Mesenchymal stem cell (in vitro differentiated cells and primary cell): ENCODE measurements around the gene ORAI3.

Source experiments
- DNase-seq: peaks from one replicate; pipeline ENCODE4 v3.0.0-alpha.2; 2013
- H2AFZ ChIP-seq: one replicate; pipeline ENCODE4 v1.6.1; 2013; ENCODE audit warnings: low read depth, mild to moderate bottlenecking, control low read depth, inconsistent platforms, low read length, moderate library complexity
- H2AK5ac ChIP-seq: 2 replicates; pipeline ENCODE4 v1.6.1; 2013; ENCODE audit warnings: low read length, moderate library complexity, mild to moderate bottlenecking, inconsistent platforms; ENCODE audit not compliant: severe bottlenecking
- H2BK120ac ChIP-seq: one replicate; pipeline ENCODE4 v1.6.1; 2013; ENCODE audit warnings: low read depth, mild to moderate bottlenecking, inconsistent platforms, low read length, moderate library complexity
- H2BK12ac ChIP-seq, 2 experiments: one replicate each; pipeline ENCODE4 v1.6.1; 2013; ENCODE audit warnings: inconsistent platforms in 2 of 2, low read length in 2 of 2, mild to moderate bottlenecking in 2 of 2, moderate library complexity in 2 of 2, control low read depth in 1 of 2
- H2BK15ac ChIP-seq: one replicate; pipeline ENCODE4 v1.6.1; 2013; ENCODE audit warnings: mild to moderate bottlenecking, low read depth, inconsistent platforms; ENCODE audit not compliant: poor library complexity, severe bottlenecking
- H2BK5ac ChIP-seq: 2 replicates; pipeline ENCODE4 v1.6.1; 2013; ENCODE audit warnings: low read depth, mild to moderate bottlenecking, low read length, control low read depth, inconsistent platforms; ENCODE audit not compliant: poor library complexity, severe bottlenecking
- H3K14ac ChIP-seq, 2 experiments: one replicate each; pipeline ENCODE4 v1.6.1; 2013; ENCODE audit warnings: inconsistent platforms in 2 of 2, low read length in 2 of 2, control low read depth in 1 of 2, mild to moderate bottlenecking in 1 of 2, moderate library complexity in 1 of 2
- H3K18ac ChIP-seq, 2 experiments: one replicate each; pipeline ENCODE4 v1.6.1; 2013; ENCODE audit warnings: inconsistent platforms in 2 of 2, low read length in 2 of 2, control low read depth in 1 of 2, low read depth in 1 of 2, mild to moderate bottlenecking in 1 of 2
- H3K23ac ChIP-seq, 2 experiments: one replicate each; pipeline ENCODE4 v1.6.1; 2013; ENCODE audit warnings: inconsistent platforms in 2 of 2, low read length in 2 of 2, mild to moderate bottlenecking in 2 of 2, moderate library complexity in 2 of 2, control low read depth in 1 of 2
- H3K27ac ChIP-seq: 2 replicates; pipeline ENCODE4 v1.5.1; 2013; ENCODE audit warnings: mild to moderate bottlenecking, moderate library complexity, low read length, control low read depth, inconsistent platforms; ENCODE audit not compliant: poor library complexity, severe bottlenecking
- H3K27me3 ChIP-seq, 2 experiments: 2 replicates each; pipeline versions ENCODE4 v1.6.1 to v1.7.0; 2013; ENCODE audit warnings: low read length in 2 of 2, mild to moderate bottlenecking in 2 of 2, moderate library complexity in 2 of 2, control low read depth in 1 of 2, inconsistent platforms in 1 of 2; ENCODE audit not compliant: control insufficient read depth in 1 of 2, insufficient read depth in 1 of 2
- H3K36me3 ChIP-seq, 2 experiments: 2 replicates each; pipeline versions ENCODE4 v1.6.1 to v1.7.0; 2013; ENCODE audit warnings: low read length in 2 of 2, control low read depth in 1 of 2, inconsistent platforms in 1 of 2, low read depth in 1 of 2, mild to moderate bottlenecking in 1 of 2; ENCODE audit not compliant: insufficient read depth in 2 of 2, control insufficient read depth in 1 of 2
- H3K4ac ChIP-seq, 2 experiments: one replicate each; pipeline ENCODE4 v1.6.1; 2013; ENCODE audit warnings: inconsistent platforms in 2 of 2, low read length in 2 of 2, mild to moderate bottlenecking in 2 of 2, moderate library complexity in 2 of 2, control low read depth in 1 of 2, low read depth in 1 of 2
- H3K4me1 ChIP-seq: 2 replicates; pipeline ENCODE4 v1.6.1; 2013; ENCODE audit warnings: low read depth, low read length, control low read depth; ENCODE audit not compliant: control insufficient read depth, insufficient read depth
- H3K4me2 ChIP-seq: 2 replicates; pipeline ENCODE4 v1.6.1; 2013; ENCODE audit warnings: low read length, mild to moderate bottlenecking, inconsistent platforms; ENCODE audit not compliant: poor library complexity, severe bottlenecking
- H3K4me3 ChIP-seq, 2 experiments: 2 replicates each; pipeline versions ENCODE4 v1.5.1 to v1.7.0; 2013; ENCODE audit warnings: low read length in 2 of 2, mild to moderate bottlenecking in 2 of 2, control low read depth in 1 of 2, low read depth in 1 of 2; ENCODE audit not compliant: insufficient read depth in 1 of 2
- H3K79me1 ChIP-seq: replicated peaks from 2 replicates; pipeline ENCODE4 v1.6.1; 2013; ENCODE audit warnings: mild to moderate bottlenecking, control low read depth, low read length, inconsistent platforms; ENCODE audit not compliant: poor library complexity, severe bottlenecking
- H3K9ac ChIP-seq: 2 replicates; pipeline ENCODE4 v1.7.0; 2013; ENCODE audit warnings: mild to moderate bottlenecking, low read length, moderate library complexity
- H3K9me3 ChIP-seq: 2 replicates; pipeline ENCODE4 v1.7.0; 2013; ENCODE audit warnings: mild to moderate bottlenecking, low read length; ENCODE audit not compliant: control insufficient read depth
- H4K8ac ChIP-seq: one replicate; pipeline ENCODE4 v1.6.1; 2013; ENCODE audit warnings: inconsistent platforms, mild to moderate bottlenecking, low read length, moderate library complexity
- H4K91ac ChIP-seq: one replicate; pipeline ENCODE4 v1.6.1; 2013; ENCODE audit warnings: mild to moderate bottlenecking, low read length, inconsistent platforms
- WGBS: methylation state at CpG from one replicate; pipeline ENCODE4 v1.1.7; 2013; ENCODE audit warnings: mixed read lengths; 5-methylcytosine and 5-hydroxymethylcytosine counted together

The ORAI3 gene

DNA sequence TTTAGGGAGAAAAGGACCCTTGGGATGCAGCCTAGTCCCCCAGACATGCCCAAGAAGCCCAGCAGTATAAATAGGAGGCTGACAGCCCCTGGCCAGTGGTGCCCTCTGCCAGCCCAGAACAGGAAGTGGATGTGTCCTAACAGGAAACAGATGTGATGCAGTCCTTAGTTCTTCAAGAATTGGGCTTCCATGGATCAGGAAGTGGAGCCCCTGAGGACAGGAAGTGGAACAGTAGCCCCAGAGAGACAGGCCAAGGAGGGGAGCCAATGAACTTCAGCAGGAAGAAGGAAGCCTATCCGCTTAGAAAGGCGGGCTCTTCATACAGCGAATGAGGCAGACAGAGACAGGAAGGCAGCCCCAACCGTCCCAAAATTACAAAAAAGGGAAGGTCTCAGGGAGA lies 45.3 kb upstream of the ORAI3 start:
- Histone ChIP-seq H2BK12ac (no peak overlapping the region), H4K91ac (peak overlapping the region; percentile 28), H3K9ac (no peak overlapping the region), H2AFZ (no peak overlapping the region), H3K4me2 (no peak overlapping the region), H3K4ac (peak overlapping the region; percentile 32 to 40), H4K8ac (peak overlapping the region; percentile 92), H3K79me1 (peaks cover 5% of the 10 kb centered on the region), H3K4me3 (no peak overlapping the region), H3K9me3 (no peaks in the 10 kb centered on the region), H3K14ac (no peak overlapping the region), H2BK120ac (no peak overlapping the region), H3K4me1 (peaks cover 3% of the 10 kb centered on the region), H3K27me3 (no peaks in the 10 kb centered on the region), H3K23ac (no peak overlapping the region), H3K36me3 (peaks cover 3 to 7% of the 10 kb centered on the region in 2 experiments), H2BK5ac (no peak overlapping the region), H2BK15ac (peak overlapping the region; percentile 33), H2AK5ac (no peak overlapping the region), H3K27ac (no peak overlapping the region), H3K18ac (peak overlapping the region in 1 of 2 experiments; percentile 27)
- no peak for DNase-seq
- 89% methylated on average over 4 of the region's 4 CpGs for WGBS

DNA sequence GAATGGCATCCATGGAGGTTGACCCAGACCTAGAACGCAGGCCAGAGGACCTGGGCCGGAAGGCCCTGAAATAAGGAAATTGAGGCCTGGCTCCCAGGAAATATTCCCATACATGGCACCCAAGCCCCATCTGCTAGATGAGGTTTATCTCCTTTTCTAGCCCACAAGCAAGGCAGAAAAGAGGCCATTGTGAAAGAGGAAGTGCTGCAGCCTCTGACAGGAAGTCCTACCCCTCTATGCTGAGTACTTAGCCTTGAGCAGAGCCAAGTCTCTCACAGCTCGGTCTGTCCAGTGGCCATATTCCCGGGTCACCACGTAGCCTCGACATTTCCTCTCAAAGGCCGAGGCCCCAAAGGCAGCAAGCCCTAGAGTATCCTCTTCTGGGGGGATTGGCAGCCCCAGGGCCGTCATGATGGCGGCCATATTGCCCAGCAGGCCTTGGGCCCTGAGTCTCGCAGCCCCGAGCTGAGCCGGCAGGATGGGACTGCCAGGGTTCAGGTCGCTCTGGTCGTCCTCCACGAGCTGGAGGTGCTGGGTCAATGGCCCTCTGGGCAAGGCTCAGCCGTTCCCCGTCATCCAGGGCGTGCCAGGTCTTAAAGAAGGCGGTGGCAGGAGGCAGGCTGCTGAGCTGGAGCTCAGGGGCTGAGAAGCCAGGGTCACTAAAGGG lies 44.6 kb upstream of the ORAI3 start:
- Histone ChIP-seq H3K27me3 (no peaks in the 10 kb centered on the region), H3K4me1 (peaks cover 3% of the 10 kb centered on the region), H3K4me2 (no peak overlapping the region), H3K36me3 (peaks cover 3 to 6% of the 10 kb centered on the region in 2 experiments), H3K18ac (peak overlapping the region in 1 of 2 experiments; percentile 27), H2BK15ac (no peak overlapping the region), H4K91ac (peak overlapping the region; percentile 25), H2BK120ac (no peak overlapping the region), H2BK12ac (peak overlapping the region; percentile 15 to 28), H3K14ac (no peak overlapping the region), H2BK5ac (no peak overlapping the region), H2AFZ (no peak overlapping the region), H2AK5ac (no peak overlapping the region), H3K9ac (no peak overlapping the region), H3K4ac (peak overlapping the region; percentile 32 to 40), H3K9me3 (no peaks in the 10 kb centered on the region), H3K27ac (no peak overlapping the region), H4K8ac (peak overlapping the region; percentile 92), H3K23ac (no peak overlapping the region), H3K79me1 (peaks cover 5% of the 10 kb centered on the region), H3K4me3 (no peak overlapping the region)
- 96% methylated on average over 19 of the region's 19 CpGs for WGBS
- DNase-seq: no peak

DNA sequence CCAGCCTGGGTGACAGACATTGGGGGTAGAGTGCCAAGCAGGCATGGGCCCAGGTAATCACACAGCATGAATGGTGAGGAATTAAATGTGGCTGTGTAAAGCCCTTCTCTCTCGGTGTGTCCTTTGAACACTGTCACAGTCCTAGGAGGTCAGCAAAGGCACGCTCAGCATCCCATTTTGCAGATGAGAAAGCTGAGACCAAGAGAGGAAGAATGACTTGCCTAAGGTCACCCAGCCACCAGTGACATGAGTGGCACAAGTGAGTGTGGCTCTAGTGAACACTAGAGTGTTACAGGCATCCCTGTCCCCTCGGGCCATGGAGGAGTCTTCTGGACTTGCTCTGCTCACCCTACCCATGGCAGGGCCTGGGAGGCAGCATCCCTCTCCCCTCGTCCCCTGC lies 41.8 kb upstream of the ORAI3 start:
- Histone ChIP-seq H3K23ac (no peak overlapping the region), H3K9ac (no peak overlapping the region), H2AK5ac (no peak overlapping the region), H2BK15ac (no peak overlapping the region), H3K4me2 (no peak overlapping the region), H3K27me3 (no peaks in the 10 kb centered on the region), H4K8ac (no peak overlapping the region), H3K18ac (no peak overlapping the region), H2BK12ac (no peak overlapping the region), H2BK120ac (no peak overlapping the region), H3K36me3 (no peaks in the 10 kb centered on the region), H3K4ac (no peak overlapping the region), H3K27ac (no peak overlapping the region), H2BK5ac (no peak overlapping the region), H3K4me3 (no peak overlapping the region), H4K91ac (no peak overlapping the region), H3K79me1 (no peaks in the 10 kb centered on the region), H2AFZ (no peak overlapping the region), H3K9me3 (no peaks in the 10 kb centered on the region), H3K14ac (no peak overlapping the region), H3K4me1 (peaks cover 3% of the 10 kb centered on the region)
- DNase-seq: no peak
- WGBS: 97% methylated on average over 3 of the region's 4 CpGs

DNA sequence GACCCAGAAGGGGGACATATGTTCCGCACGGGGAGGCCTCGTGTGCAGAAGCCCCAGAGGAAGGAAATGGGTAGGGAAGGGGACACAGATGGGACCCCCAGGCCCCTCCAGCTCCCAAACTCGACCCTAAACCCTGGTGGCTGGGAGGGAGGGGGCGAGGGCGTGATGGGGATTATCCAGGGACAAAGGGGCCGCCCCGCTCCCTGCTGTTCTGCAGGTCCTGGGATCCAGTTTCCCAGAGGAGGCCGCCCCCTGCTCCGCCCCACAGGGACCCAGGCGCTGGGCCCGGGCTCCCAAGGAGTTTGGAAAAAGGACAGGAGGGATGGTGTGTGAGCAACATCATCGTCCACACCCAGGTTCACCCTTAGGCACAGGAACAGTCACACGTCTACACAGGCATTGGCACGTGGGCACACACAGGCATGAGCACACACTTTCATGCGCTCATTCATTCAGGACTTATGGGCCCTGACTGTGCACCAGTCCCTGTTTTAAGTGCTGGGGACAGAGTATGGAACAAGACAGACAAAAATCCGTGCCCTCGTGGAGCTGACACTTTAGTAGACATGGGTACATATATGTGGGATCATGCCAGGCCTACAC lies 38.3 kb upstream of the ORAI3 start:
- WGBS: 79% methylated on average over 15 of the region's 18 CpGs
- H3K79me1 ChIP-seq: no peaks in the 10 kb centered on the region

More for the DNA sequence above, 38.3 kb upstream of the ORAI3 start:
- Histone ChIP-seq H3K9me3 (no peaks in the 10 kb centered on the region), H2BK120ac (no peak overlapping the region), H3K36me3 (no peaks in the 10 kb centered on the region), H4K91ac (no peak overlapping the region), H2BK15ac (no peak overlapping the region), H2BK12ac (no peak overlapping the region), H3K4me1 (no peaks in the 10 kb centered on the region), H2BK5ac (no peak overlapping the region), H3K4me2 (no peak overlapping the region), H2AK5ac (no peak overlapping the region), H3K14ac (no peak overlapping the region), H3K4me3 (no peak overlapping the region), H3K27me3 (no peaks in the 10 kb centered on the region), H3K18ac (no peak overlapping the region), H3K23ac (no peak overlapping the region), H4K8ac (no peak overlapping the region), H3K27ac (no peak overlapping the region), H2AFZ (no peak overlapping the region), H3K9ac (no peak overlapping the region), H3K4ac (no peak overlapping the region)
- no peak for DNase-seq
